ENCODE measurements around the gene BTRC. TPM values are rescaled to one million over a fixed set of nuclear protein-coding genes. Genes with fewer than 3 reads are reported as not detected.

The BTRC gene
- total RNA-seq, 1 experiment from 2014 or later, result 29.1 TPM

GRCh38 chr10:101311185-101312066 is 42.5 kb upstream of the BTRC start:
- no peak overlapping the region for H3K4me2 ChIP-seq (ENCODE audit: low read length)
- no TSS peak for BruUV-seq (replicated peaks)

GRCh38 chr10:101319241-101319915 is 34.6 kb upstream of the BTRC start:
- ChIA-PET RAD21 (ENCODE audit: low non-redundant PET in 1 of 2, low total read pairs in 2 of 2, uncharacterized antibody in 2 of 2, unreplicated experiment in 2 of 2) (no interaction called here), POLR2A (no interaction called here), CTCF (interaction anchor here (1.3 kb wide), 1 partner anchor 123 kb away, joined by 3 read pairs; no protein-coding TSS in a partner anchor)
- Histone ChIP-seq H3K9me3 (ENCODE audit: control insufficient read depth in 1 of 2, insufficient read depth in 1 of 2, low read depth in 1 of 2, low read length in 2 of 2) (no peaks in the 10 kb centered on the region), H3K4me3 (replicated peaks in 1 of 2; ENCODE audit: low read depth in 1 of 2, low read length in 2 of 2) (no peak overlapping the region), H4K20me1 (ENCODE audit: insufficient read depth) (no peaks in the 10 kb centered on the region), H3K27ac (ENCODE audit: low read depth, low read length) (no peak overlapping the region), H3K4me1 (ENCODE audit: control insufficient read depth in 1 of 2, insufficient read depth in 2 of 2, low read length in 2 of 2) (no peaks in the 10 kb centered on the region), H3K36me3 (ENCODE audit: control insufficient read depth in 1 of 2, insufficient read depth in 2 of 2, low read length in 2 of 2) (no peaks in the 10 kb centered on the region), H3K79me2 (ENCODE audit: insufficient read depth, low read length) (no peaks in the 10 kb centered on the region), H3K4me2 (ENCODE audit: low read length) (no peak overlapping the region), H3K9me2 (ENCODE audit: insufficient read depth) (no peaks in the 10 kb centered on the region), H3K27me3 (ENCODE audit: insufficient read depth, low read length) (no peaks in the 10 kb centered on the region; the same call in 1 of the 2 replicates), H2AFZ (ENCODE audit: low read depth, low read length, poor library complexity, severe bottlenecking) (no peak overlapping the region), H3K9ac (ENCODE audit: low read length) (no peak overlapping the region)
- DNase-seq (ENCODE audit: low read depth, low spot score) (no peak), ATAC-seq (no peak)
- no TSS peak for BruUV-seq (replicated peaks)
- intact Hi-C loops (cut with micrococcal nuclease), result no loop called here
- no peak for TF ChIP-seq ZNF274 (IDR thresholded peaks at IDR 0.05; ENCODE audit: low read depth, low read length)

More at GRCh38 chr10:101311185-101312066, 42.5 kb upstream of the BTRC start:
- Histone ChIP-seq H3K27me3 (ENCODE audit: insufficient read depth, low read length) (peaks cover 20% of the 10 kb centered on the region), H3K36me3 (ENCODE audit: control insufficient read depth in 1 of 2, insufficient read depth in 2 of 2, low read length in 2 of 2) (no peaks in the 10 kb centered on the region), H3K4me1 (ENCODE audit: control insufficient read depth in 1 of 2, insufficient read depth in 2 of 2, low read length in 2 of 2) (no peaks in the 10 kb centered on the region), H3K27ac (ENCODE audit: low read depth, low read length) (no peak overlapping the region), H4K20me1 (ENCODE audit: insufficient read depth) (no peaks in the 10 kb centered on the region), H3K9ac (ENCODE audit: low read length) (no peak overlapping the region), H3K9me2 (ENCODE audit: insufficient read depth) (no peaks in the 10 kb centered on the region), H2AFZ (ENCODE audit: low read depth, low read length, poor library complexity, severe bottlenecking) (no peak overlapping the region), H3K9me3 (ENCODE audit: control insufficient read depth in 1 of 2, insufficient read depth in 1 of 2, low read depth in 1 of 2, low read length in 2 of 2) (no peaks in the 10 kb centered on the region), H3K4me3 (replicated peaks in 1 of 2; ENCODE audit: low read depth in 1 of 2, low read length in 2 of 2) (no peak overlapping the region), H3K79me2 (ENCODE audit: insufficient read depth, low read length) (no peaks in the 10 kb centered on the region)
- CTCF ChIA-PET, result interaction anchor here (1.4 to 2.1 kb wide), 2 partner anchors 13 to 156 kb away, joined by 5 to 6 read pairs; no protein-coding TSS in a partner anchor
- DNase-seq (ENCODE audit: low read depth, low spot score) (no peak), ATAC-seq (no peak)
- RAD21 ChIA-PET (ENCODE audit: low non-redundant PET in 1 of 2, low total read pairs in 2 of 2, uncharacterized antibody in 2 of 2, unreplicated experiment in 2 of 2), result no interaction called here
- intact Hi-C loops (cut with micrococcal nuclease), result no loop called here
- TF ChIP-seq FOSL1 (IDR thresholded peaks at IDR 0.05; ENCODE audit: low read depth), result no peak
- POLR2A ChIA-PET, result no interaction called here

Data from HCT116 (cell line).